Spinal cord (tissue), 10 donors: Measurements from ENCODE around the gene NUP50. TPM values are rescaled to one million over a fixed set of nuclear protein-coding genes. Genes with fewer than 3 reads are reported as not detected.

Experiments used
- DNase-seq, 6 donors: peaks; one replicate each; pipeline versions ENCODE4 v3.0.0 to v3.0.0-alpha.2; 2013 to 2015; ENCODE audit warnings: low spot score in 6 of 6, low read depth in 4 of 6
- H3K27ac ChIP-seq: one replicate; pipeline ENCODE4 v1.5.1; 2013; ENCODE audit warnings: low read depth, low read length, control low read depth
- H3K27me3 ChIP-seq: one replicate; pipeline ENCODE4 v1.6.1; 2013; ENCODE audit warnings: low read length; ENCODE audit not compliant: control insufficient read depth, insufficient read depth
- H3K36me3 ChIP-seq: one replicate; pipeline ENCODE4 v1.6.1; 2013; ENCODE audit warnings: low read length; ENCODE audit not compliant: control insufficient read depth, insufficient read depth
- H3K4me1 ChIP-seq: one replicate; pipeline ENCODE4 v1.6.1; 2013; ENCODE audit warnings: low read length; ENCODE audit not compliant: control insufficient read depth, insufficient read depth
- H3K4me3 ChIP-seq: one replicate; pipeline ENCODE4 v1.5.1; 2013; ENCODE audit warnings: low read depth, low read length, control low read depth
- H3K9me3 ChIP-seq: one replicate; pipeline ENCODE4 v1.6.1; 2013; ENCODE audit warnings: low read length; ENCODE audit not compliant: control insufficient read depth, insufficient read depth
- WGBS: methylation state at CpG from one replicate; pipeline ENCODE4 v1.1.5; 2013; ENCODE audit warnings: missing lambda C conversion rate; ENCODE audit not compliant: insufficient coverage; 5-methylcytosine and 5-hydroxymethylcytosine counted together
- polyA plus RNA-seq, 2 donors: library from polyadenylated mRNA; unstranded; fragments of 120-200 nt; gene quantifications; one replicate each; pipeline ENCODE4 v1.2.1, GENCODE V29; 2013; ENCODE audit not compliant: insufficient read length in 2 of 2
- small RNA-seq: library from RNA; depleted of rRNA; stranded (forward); fragments of <200 nt; gene quantifications from one replicate; pipeline ENCODE3, GENCODE V24; 2014; ENCODE audit warnings: low replicate concordance
- total RNA-seq, 2 donors: library from RNA; depleted of rRNA in 1 of 2; stranded (reverse); fragments of 120-200 nt in 1 of 2; fragments of >200 nt in 1 of 2; gene quantifications; one replicate each; pipeline versions ENCODE4 v1.2.3 to v1.2.4, GENCODE V29; 2013 to 2014
- donor health status: healthy.

Gene NUP50
- total and polyA plus RNA-seq, 4 donors = 37.2 to 41.0 (median 39.1) TPM

- WGBS = 95% methylated on average over 8 of the region's 10 CpGs
- H3K4me1 ChIP-seq = peaks cover 48% of the 10 kb centered on the region
- peaks cover 40% of the 10 kb centered on the region for H3K36me3 ChIP-seq
- no peaks in the 10 kb centered on the region for H3K9me3 ChIP-seq
- H3K27me3 ChIP-seq = no peaks in the 10 kb centered on the region
- no peak overlapping the region for H3K27ac ChIP-seq
- DNase-seq = no peak
- H3K4me3 ChIP-seq = no peak overlapping the region
Observed at GRCh38 chr22:45233386-45233785, 69.7 kb downstream of the NUP50 start.

GRCh38 chr22:45233827-45234226, 70.1 kb downstream of the NUP50 start:
- H3K36me3 ChIP-seq = peaks cover 44% of the 10 kb centered on the region
- no peak overlapping the region for H3K27ac ChIP-seq
- H3K27me3 ChIP-seq = no peaks in the 10 kb centered on the region
- no peak for DNase-seq
- no peaks in the 10 kb centered on the region for H3K9me3 ChIP-seq
- H3K4me1 ChIP-seq = peaks cover 53% of the 10 kb centered on the region
- 81% methylated on average over 10 of the region's 10 CpGs for WGBS
- H3K4me3 ChIP-seq = no peak overlapping the region

- no peak overlapping the region for H3K4me3 ChIP-seq
- H3K36me3 ChIP-seq = peaks cover 46% of the 10 kb centered on the region
- no peak overlapping the region for H3K27ac ChIP-seq
- no peaks in the 10 kb centered on the region for H3K9me3 ChIP-seq
- peak in 1 of 6 donors; percentile 25 for DNase-seq
- peaks cover 62% of the 10 kb centered on the region for H3K4me1 ChIP-seq
- no peaks in the 10 kb centered on the region for H3K27me3 ChIP-seq
- 56% methylated on average over 21 of the region's 23 CpGs for WGBS
Observed at GRCh38 chr22:45235101-45235777, 71.5 kb downstream of the NUP50 start.

GRCh38 chr22:45235851-45236342, 72.2 kb downstream of the NUP50 start:
- whole genome bisulfite sequencing = 77% methylated on average over 18 of the region's 20 CpGs
- Histone ChIP-seq H3K4me1 (peaks cover 64% of the 10 kb centered on the region), H3K36me3 (peaks cover 46% of the 10 kb centered on the region), H3K9me3 (no peaks in the 10 kb centered on the region), H3K27ac (no peak overlapping the region), H3K4me3 (no peak overlapping the region), H3K27me3 (no peaks in the 10 kb centered on the region)
- DNase-seq = no peak

- no peaks in the 10 kb centered on the region for H3K27me3 ChIP-seq
- WGBS = 90% methylated on average over 9 of the region's 15 CpGs
- H3K9me3 ChIP-seq = no peaks in the 10 kb centered on the region
- no peak for DNase-seq
- H3K4me1 ChIP-seq = peaks cover 71% of the 10 kb centered on the region
- no peak overlapping the region for H3K27ac ChIP-seq
- H3K4me3 ChIP-seq = no peak overlapping the region
- H3K36me3 ChIP-seq = peaks cover 45% of the 10 kb centered on the region
Observed at GRCh38 chr22:45237065-45237990, 73.6 kb downstream of the NUP50 start.

Small RNA genes lying within 50 kb of the gene (small RNA-seq; reads per million reads assigned to genes)
- 4.3 reads per million, percentile 94 among the genes with 10 or more reads in this experiment for gene MIR1249

Other genes with a start within 250 kb of the NUP50 start
- 1 to 10 TPM; 3.3 to 6.5 TPM for gene PHF21B, start 153.9 kb upstream of the NUP50 start, total RNA-seq
- gene PHF21B, start 153.9 kb upstream of the NUP50 start, polyA plus RNA-seq = 10 to 100 TPM; 11.9 to 12.7 TPM
- 10 to 100 TPM; 45.0 to 47.9 TPM for gene KIAA0930, start 77.0 kb downstream of the NUP50 start, total RNA-seq
- 100 to 1,000 TPM; 114 to 132 TPM for gene KIAA0930, start 77.0 kb downstream of the NUP50 start, polyA plus RNA-seq
- gene UPK3A, start 121.0 kb downstream of the NUP50 start, total RNA-seq = under 1 TPM in 1 of 2 donors, not detected in 1; 0.28 TPM
- under 1 TPM in 1 of 2 donors, not detected in 1; 0.42 TPM for gene UPK3A, start 121.0 kb downstream of the NUP50 start, polyA plus RNA-seq
- gene FAM118A, start 146.0 kb downstream of the NUP50 start, total RNA-seq = 10 to 100 TPM; 23.6 to 47.3 TPM
- 10 to 100 TPM; 20.5 to 56.6 TPM for gene FAM118A, start 146.0 kb downstream of the NUP50 start, polyA plus RNA-seq
- gene SMC1B, start 249.7 kb downstream of the NUP50 start, total RNA-seq = under 1 TPM in 1 of 2 donors, not detected in 1; 0.11 TPM
- under 1 TPM; 0.08 to 0.14 TPM for gene SMC1B, start 249.7 kb downstream of the NUP50 start, polyA plus RNA-seq
- 1 to 10 TPM; 2.3 to 9.3 TPM for gene RIBC2, start 249.8 kb downstream of the NUP50 start, total RNA-seq
- 1 to 10 TPM; 2.5 to 2.6 TPM for gene RIBC2, start 249.8 kb downstream of the NUP50 start, polyA plus RNA-seq